GM12878 (cell line): ENCODE data around the gene MCOLN1. TPM values are rescaled to one million over a fixed set of nuclear protein-coding genes. Genes with fewer than 3 reads are reported as not detected.

ENCODE experiments used
- ATAC-seq: fragments of 200-7000 bp; cut with Tn5 transposase; 3 replicates; pipeline ENCODE4 v1.9.1; 2020; ENCODE audit warnings: mild to moderate bottlenecking, moderate library complexity
- BruUV-seq: library from RNA; stranded (reverse); fragments of 400-500 nt; replicated peaks from 2 replicates; lab custom pipeline; 2021; lab: Mats Ljungman, UMichigan
- CTCF ChIA-PET: fragments of 300-600 bp; sonication (Branson Sonifier 250); formaldehyde crosslinking; extraction: SDS; loops from one replicate; lab custom pipeline; 2021; ENCODE audit warnings: inconsistent platforms; lab: Yijun Ruan, JAX
- POLR2A ChIA-PET: fragments of 350-600 bp; formaldehyde crosslinking; extraction: SDS; loops from one replicate; lab custom pipeline; 2021; ENCODE audit warnings: inconsistent platforms; lab: Charles Lee
- RAD21 ChIA-PET: fragments of 300-600 bp; sonication (Branson Sonifier 250); formaldehyde crosslinking; loops from one replicate; lab custom pipeline; 2023; ENCODE audit warnings: antibody characterized with exemption; ENCODE audit not compliant: unreplicated experiment; lab: Charles Lee
- SMC1A ChIA-PET: fragments of 300-600 bp; sonication (Branson Sonifier 250); formaldehyde crosslinking; loops from one replicate; lab custom pipeline; 2023; ENCODE audit not compliant: unreplicated experiment, uncharacterized antibody; lab: Charles Lee
- DNase-seq: peaks from one replicate; pipeline ENCODE4 v3.0.0-alpha.2; 2011; ENCODE audit warnings: low read depth, low spot score
- FAIRE-seq: peaks from 3 replicates; lab custom pipeline; 2011; peaks lifted over from hg19 to GRCh38; lab: Jason Lieb, UNC
- H2AFZ ChIP-seq: 2 replicates; pipeline ENCODE4 v1.6.0; 2011; ENCODE audit warnings: low read depth, low read length, control low read depth; ENCODE audit not compliant: control insufficient read depth
- H3K27ac ChIP-seq: 2 replicates; pipeline ENCODE4 v1.5.1; 2011; ENCODE audit warnings: control low read depth; ENCODE audit not compliant: control insufficient read depth, insufficient read depth
- H3K27me3 ChIP-seq, 2 experiments: replicated peaks in 1 of 2; 2 replicates each; pipeline versions ENCODE4 v1.6.0 to v1.6.1; 2011; ENCODE audit warnings: low read length in 1 of 2; ENCODE audit not compliant: control insufficient read depth in 2 of 2, insufficient read depth in 2 of 2
- H3K36me3 ChIP-seq, 2 experiments: 2 replicates each; pipeline ENCODE4 v1.5.1; 2011; ENCODE audit warnings: low read length in 1 of 2; ENCODE audit not compliant: control insufficient read depth in 2 of 2, insufficient read depth in 2 of 2
- H3K4me1 ChIP-seq: 2 replicates; pipeline ENCODE4 v1.6.1; 2011; ENCODE audit warnings: mild to moderate bottlenecking, low read length, moderate library complexity, mixed read lengths; ENCODE audit not compliant: control insufficient read depth, insufficient read depth
- H3K4me2 ChIP-seq: 2 replicates; pipeline ENCODE4 v1.6.0; 2011; ENCODE audit warnings: control low read depth; ENCODE audit not compliant: control insufficient read depth, insufficient read depth
- H3K4me3 ChIP-seq: fragments of 200-600 bp; sonication (generic); 2 replicates; pipeline ENCODE4 v1.5.1; 2016
- H3K79me2 ChIP-seq: 2 replicates; pipeline ENCODE4 v1.6.0; 2011; ENCODE audit warnings: low read length; ENCODE audit not compliant: control insufficient read depth, insufficient read depth
- H3K9ac ChIP-seq: 2 replicates; pipeline ENCODE4 v1.8.0; 2011; ENCODE audit warnings: low read length, control low read depth, mixed read lengths; ENCODE audit not compliant: control insufficient read depth, insufficient read depth
- H3K9me3 ChIP-seq: replicated peaks from 3 replicates; pipeline ENCODE4 v1.5.1; 2011; ENCODE audit warnings: mild to moderate bottlenecking, low read length; ENCODE audit not compliant: control insufficient read depth, insufficient read depth
- H4K20me1 ChIP-seq: 2 replicates; pipeline ENCODE4 v1.6.0; 2011; ENCODE audit not compliant: control insufficient read depth, insufficient read depth
- BHLHE40 ChIP-seq, 2 experiments: fragments of 450-650 bp in 1 of 2; IDR thresholded peaks; 2 replicates each; pipeline ENCODE4 v1.6.1; 2011 to 2017; ENCODE audit warnings: low read depth in 2 of 2, borderline replicate concordance in 1 of 2, improper control_type of control experiment in 1 of 2, low read length in 1 of 2, mild to moderate bottlenecking in 1 of 2
- CBFB ChIP-seq: IDR thresholded peaks from 2 replicates; pipeline ENCODE4 v1.6.1; 2016; ENCODE audit warnings: antibody characterized with exemption, low read depth
- IRF3 ChIP-seq: fragments of 450-650 bp; IDR thresholded peaks from 2 replicates; pipeline ENCODE4 v1.6.1; 2014; ENCODE audit warnings: mild to moderate bottlenecking
- LARP7 ChIP-seq: fragments of 450-650 bp; IDR thresholded peaks from 2 replicates; pipeline ENCODE4 v1.6.1; 2017; ENCODE audit warnings: mild to moderate bottlenecking
- MEF2B ChIP-seq: fragments of 450-650 bp; IDR thresholded peaks from 2 replicates; pipeline ENCODE4 v1.6.1; 2018; ENCODE audit warnings: mild to moderate bottlenecking, moderate library complexity; ENCODE audit not compliant: partially characterized antibody, poor library complexity, severe bottlenecking
- NBN ChIP-seq: fragments of 450-650 bp; IDR thresholded peaks from 2 replicates; pipeline ENCODE4 v1.6.1; 2016
- NFYA ChIP-seq: IDR thresholded peaks from 2 replicates; pipeline ENCODE4 v1.6.1; 2011; ENCODE audit warnings: low read depth, mild to moderate bottlenecking, low read length, improper control_type of control experiment, borderline replicate concordance
- NKRF ChIP-seq: fragments of 450-650 bp; conservative IDR thresholded peaks from 2 replicates; pipeline ENCODE4 v1.6.1; 2017; ENCODE audit warnings: mild to moderate bottlenecking, moderate library complexity
- SMC3 ChIP-seq: IDR thresholded peaks from 2 replicates; pipeline ENCODE4 v1.6.1; 2011; ENCODE audit warnings: low read length, improper control_type of control experiment, borderline replicate concordance
- SPI1 ChIP-seq: IDR thresholded peaks from 2 replicates; pipeline ENCODE4 v1.6.1; 2011; ENCODE audit warnings: low read depth, mild to moderate bottlenecking, low read length, moderate library complexity, borderline replicate concordance; ENCODE audit not compliant: insufficient read depth
- ZBED1 ChIP-seq: IDR thresholded peaks from 2 replicates; pipeline ENCODE4 v1.6.1; 2016; ENCODE audit warnings: borderline replicate concordance
- WGBS: methylation state at CpG from one replicate; pipeline ENCODE4 v1.1.6; 2016; ENCODE audit warnings: low lambda C conversion rate; ENCODE audit not compliant: insufficient replicate concordance, insufficient coverage; ENCODE audit errors: missing lambda C conversion rate; 5-methylcytosine and 5-hydroxymethylcytosine counted together
- in situ Hi-C: fragments of 300-500 bp; cut with MboI; formaldehyde crosslinking; loops from 9 replicates; pipeline ENCODE4 v1.14.3; 2018; ENCODE audit warnings: mixed read lengths
- intact Hi-C: fragments of 100-400 bp; cut with micrococcal nuclease; formaldehyde crosslinking; loops from one replicate; pipeline ENCODE4 v1.14.2; 2022; ENCODE audit not compliant: unreplicated experiment
- polyA plus RNA-seq, 11 experiments: library from polyadenylated mRNA; depleted of rRNA in 4 of 11; unstranded in 6 of 11; stranded (reverse) in 5 of 11; fragments of >200 nt; fragmentation: Nextera tagmentation in 4 of 11; fragmentation: Illumina TruSeq in 1 of 11; extraction: Ambion mirVana in 4 of 11; extraction: Trizol in 1 of 11; gene quantifications; 1 replicate in 1 of 11; 2 replicates in 10 of 11; pipeline versions ENCODE4 v1.2.1 to v1.2.3, GENCODE V29; 2011 to 2016; ENCODE audit warnings: inconsistent platforms in 2 of 11, missing spikeins in 2 of 11, low read depth in 1 of 11
- total RNA-seq, 4 experiments: library from RNA; depleted of rRNA in 3 of 4; stranded (reverse); fragments of >200 nt in 3 of 4; fragmentation: Illumina TruSeq in 1 of 4; extraction: Trizol in 1 of 4; gene quantifications; 2 replicates each; pipeline versions ENCODE4 v1.2.1 to v1.2.3, GENCODE V29; 2013 to 2021
- TF ChIP-seq, protein P1 (sequence below): fragments of 450-650 bp; IDR thresholded peaks from 2 replicates; pipeline ENCODE4 v1.6.1; 2017; ENCODE audit warnings: mild to moderate bottlenecking, moderate library complexity

The MCOLN1 gene
- total and polyA plus RNA-seq, 10 of the 15 experiments (the other 5 are each of a cell fraction or from before 2014, with no cell fraction given), result 0.42 to 15.6 (median 4.9) TPM

DNA sequence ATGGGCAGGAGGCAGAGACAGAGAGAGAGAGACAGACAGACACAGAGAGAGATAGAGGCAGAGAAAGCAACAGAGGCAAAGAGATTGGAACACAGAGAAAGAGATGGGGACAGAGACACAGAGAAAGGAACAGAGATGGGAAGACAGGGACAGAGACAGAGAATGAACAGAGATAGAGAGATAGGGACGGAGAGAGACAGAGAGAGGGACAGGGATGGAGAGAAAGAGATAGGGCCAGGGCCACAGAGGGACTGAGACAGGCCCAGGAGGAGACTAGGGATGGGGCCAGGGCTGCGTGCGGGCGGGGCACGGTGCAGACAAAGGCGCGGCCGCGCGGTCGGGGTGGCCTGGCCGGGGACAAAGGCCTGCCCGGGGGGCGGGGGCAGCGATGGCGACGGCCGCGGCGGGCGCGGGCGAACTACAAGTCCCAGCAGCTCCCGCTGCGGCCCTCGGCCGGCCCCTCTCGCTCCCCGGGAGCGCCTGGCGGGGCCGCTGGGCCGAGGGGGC lies 6.7 kb upstream of the MCOLN1 start, which contains the start of gene ZNF358 (continued):
- TF ChIP-seq BHLHE40 (IDR thresholded peaks at IDR 0.05; ENCODE audit: borderline replicate concordance in 1 of 2, low read depth in 2 of 2, low read length in 1 of 2) (no peak), LARP7 (0 out of 2 replicates have a peak, but pooled peaks have one; percentile 32), NBN (peak; percentile 60; the same call in 1 of the 2 replicates), SPI1 (no peak), IRF3 (no peak)

DNA sequence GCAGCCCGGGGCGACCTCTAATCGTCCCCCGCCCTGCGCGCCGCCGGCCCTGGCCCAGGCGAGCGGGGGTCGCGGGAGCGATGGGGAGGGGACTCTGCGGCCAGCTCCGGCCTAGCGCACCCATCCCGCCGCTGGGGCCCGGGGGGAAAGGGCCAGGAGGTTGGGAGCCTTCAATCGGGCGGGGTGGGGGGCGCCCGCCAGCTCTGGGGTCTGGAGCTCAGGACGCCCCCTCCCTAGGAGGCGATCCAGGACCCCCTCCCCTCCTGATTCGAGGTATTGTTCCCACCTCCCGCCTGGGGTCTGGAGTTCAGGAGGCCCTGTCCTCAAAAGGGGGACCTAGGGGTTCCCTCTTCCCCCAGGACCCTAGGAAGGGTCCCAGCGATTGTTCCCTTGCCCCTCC lies 6.1 kb upstream of the MCOLN1 start:
- peak overlapping the region; percentile 50; the same call in 1 of the 2 replicates for H3K4me3 ChIP-seq
- CTCF ChIA-PET, result interaction anchor here (0.9 to 2.8 kb wide), 2 partner anchors 19 to 162 kb away, joined by 3 to 6 read pairs; a partner anchor contains a TSS
- intact Hi-C loops (no loop called here), in situ Hi-C loops (no loop called here)
- peak overlapping the region; percentile 55 for H3K4me2 ChIP-seq
- BruUV-seq, result no TSS peak
- no peaks in the 10 kb centered on the region for H3K9me3 ChIP-seq
- no peaks in the 10 kb centered on the region for H4K20me1 ChIP-seq
- POLR2A ChIA-PET, result no interaction called here
- FAIRE-seq (no peak), ATAC-seq (no peak), DNase-seq (no peak)
- H3K27me3 ChIP-seq, result peaks cover 3 to 4% of the 10 kb centered on the region in 2 experiments; a peak in 2 of 4 replicates
- H3K27ac ChIP-seq, result no peak overlapping the region
- H3K9ac ChIP-seq, result 0 out of 2 replicates have a peak overlapping the region, but pooled peaks have one; percentile 27
- H2AFZ ChIP-seq, result no peak overlapping the region
- RAD21 ChIA-PET, result no interaction called here
- H3K4me1 ChIP-seq, result no peaks in the 10 kb centered on the region
- 18% methylated on average over 13 of the region's 28 CpGs for WGBS
- H3K79me2 ChIP-seq, result no peaks in the 10 kb centered on the region
- H3K36me3 ChIP-seq, result no peaks in the 10 kb centered on the region
- SMC1A ChIA-PET, result interaction anchor here (1.2 kb wide), 1 partner anchor 137 kb away, joined by 4 read pairs; no protein-coding TSS in a partner anchor
- TF ChIP-seq SMC3 (no peak), CBFB (no peak), ZBED1 (no peak), NFYA (no peak), NKRF (no peak), MEF2B (no peak)
- TF ChIP-seq, protein P1, sequence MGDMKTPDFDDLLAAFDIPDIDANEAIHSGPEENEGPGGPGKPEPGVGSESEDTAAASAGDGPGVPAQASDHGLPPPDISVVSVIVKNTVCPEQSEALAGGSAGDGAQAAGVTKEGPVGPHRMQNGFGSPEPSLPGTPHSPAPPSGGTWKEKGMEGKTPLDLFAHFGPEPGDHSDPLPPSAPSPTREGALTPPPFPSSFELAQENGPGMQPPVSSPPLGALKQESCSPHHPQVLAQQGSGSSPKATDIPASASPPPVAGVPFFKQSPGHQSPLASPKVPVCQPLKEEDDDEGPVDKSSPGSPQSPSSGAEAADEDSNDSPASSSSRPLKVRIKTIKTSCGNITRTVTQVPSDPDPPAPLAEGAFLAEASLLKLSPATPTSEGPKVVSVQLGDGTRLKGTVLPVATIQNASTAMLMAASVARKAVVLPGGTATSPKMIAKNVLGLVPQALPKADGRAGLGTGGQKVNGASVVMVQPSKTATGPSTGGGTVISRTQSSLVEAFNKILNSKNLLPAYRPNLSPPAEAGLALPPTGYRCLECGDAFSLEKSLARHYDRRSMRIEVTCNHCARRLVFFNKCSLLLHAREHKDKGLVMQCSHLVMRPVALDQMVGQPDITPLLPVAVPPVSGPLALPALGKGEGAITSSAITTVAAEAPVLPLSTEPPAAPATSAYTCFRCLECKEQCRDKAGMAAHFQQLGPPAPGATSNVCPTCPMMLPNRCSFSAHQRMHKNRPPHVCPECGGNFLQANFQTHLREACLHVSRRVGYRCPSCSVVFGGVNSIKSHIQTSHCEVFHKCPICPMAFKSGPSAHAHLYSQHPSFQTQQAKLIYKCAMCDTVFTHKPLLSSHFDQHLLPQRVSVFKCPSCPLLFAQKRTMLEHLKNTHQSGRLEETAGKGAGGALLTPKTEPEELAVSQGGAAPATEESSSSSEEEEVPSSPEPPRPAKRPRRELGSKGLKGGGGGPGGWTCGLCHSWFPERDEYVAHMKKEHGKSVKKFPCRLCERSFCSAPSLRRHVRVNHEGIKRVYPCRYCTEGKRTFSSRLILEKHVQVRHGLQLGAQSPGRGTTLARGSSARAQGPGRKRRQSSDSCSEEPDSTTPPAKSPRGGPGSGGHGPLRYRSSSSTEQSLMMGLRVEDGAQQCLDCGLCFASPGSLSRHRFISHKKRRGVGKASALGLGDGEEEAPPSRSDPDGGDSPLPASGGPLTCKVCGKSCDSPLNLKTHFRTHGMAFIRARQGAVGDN, result no peak
